Stimulated activated CD4-positive, alpha-beta T cell treated with anti-CD3 and anti-CD28 coated beads, Interleukin-4, amount 100 ng/mL, for 24 hours (primary cell): Measurements from ENCODE around the gene NPM3.

ENCODE experiments used
- DNase-seq: peaks from one replicate; pipeline ENCODE4 v3.0.0-alpha.2; 2020

NPM3 gene

GRCh38 chr10:101749047-101750016 lies 33.9 kb downstream of the NPM3 start:
- no peak for DNase-seq

- DNase-seq = no peak
Observed at GRCh38 chr10:101748496-101748895, 34.8 kb downstream of the NPM3 start.

- DNase-seq = no peak
Observed at GRCh38 chr10:101745074-101745696, 38.1 kb downstream of the NPM3 start.

DNA sequence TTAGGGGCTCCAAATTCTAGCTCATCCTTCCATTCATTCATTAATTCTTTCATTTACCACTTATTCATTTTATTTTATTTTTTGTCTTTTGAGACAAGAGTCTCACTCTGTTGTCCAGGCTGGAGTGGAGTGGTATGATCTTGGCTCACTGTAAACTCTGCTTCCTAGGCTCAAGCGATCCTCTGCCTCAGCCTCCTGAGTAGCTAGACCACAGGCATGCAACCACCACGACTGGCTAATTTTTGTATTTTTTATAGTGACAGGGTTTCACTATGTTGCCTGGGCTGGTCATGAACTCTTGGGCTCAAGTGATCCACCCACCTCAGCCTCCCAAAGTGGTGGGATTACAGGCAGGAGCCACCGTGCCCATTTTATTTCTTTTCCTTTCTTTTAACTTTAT lies 39.0 kb downstream of the NPM3 start:
- DNase-seq = no peak

DNA sequence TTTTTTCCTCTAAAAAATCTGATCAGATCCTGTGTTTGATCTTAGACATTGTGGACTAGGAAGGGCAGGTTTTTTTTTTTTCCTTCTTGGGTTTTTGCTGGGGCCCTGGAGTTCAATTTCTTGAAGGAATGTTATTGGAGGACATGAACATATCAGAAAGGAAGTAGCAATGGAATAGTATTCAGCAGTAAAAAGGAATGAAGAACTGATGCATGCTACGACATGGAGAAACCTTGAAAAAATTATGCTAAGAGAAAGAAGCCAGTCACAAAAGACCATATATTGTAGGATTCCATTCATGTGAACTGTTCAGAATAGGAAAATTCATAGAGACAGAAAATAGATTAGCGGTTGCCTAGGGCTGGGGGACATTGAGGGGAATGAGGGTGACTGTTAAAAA lies 41.3 kb downstream of the NPM3 start:
- no peak for DNase-seq

- no peak for DNase-seq
Observed at GRCh38 chr10:101736666-101737065, 46.6 kb downstream of the NPM3 start.

DNA sequence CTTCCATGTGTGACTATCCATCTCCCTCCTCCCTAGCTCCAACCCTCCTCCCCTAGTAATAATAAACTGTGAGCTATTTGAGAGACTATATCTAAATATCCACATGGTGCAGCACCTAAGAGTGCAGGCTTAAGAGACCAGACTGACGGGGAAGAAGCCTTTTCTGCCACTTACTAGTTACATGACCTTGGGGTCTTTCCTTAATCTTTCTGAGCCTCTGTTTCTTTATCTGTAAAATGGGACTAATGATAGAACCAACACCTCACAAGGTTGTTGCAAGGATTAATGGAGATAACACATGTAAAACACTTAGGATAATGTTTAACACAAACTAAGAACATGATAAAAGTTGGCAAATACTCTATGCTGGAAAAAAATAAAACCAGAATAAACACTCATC lies 51.1 kb downstream of the NPM3 start:
- DNase-seq = no peak
